Psoas muscle (tissue), 8 donors: ENCODE data around the gene ESR2. TPM values are rescaled to one million over a fixed set of nuclear protein-coding genes. Genes with fewer than 3 reads are reported as not detected.

ENCODE experiments used
- ATAC-seq, 4 donors: fragments of 200-7000 bp; cut with Tn5 transposase; one replicate each; pipeline ENCODE4 v1.9.1; 2020; ENCODE audit warnings: moderate library complexity in 3 of 4, mild to moderate bottlenecking in 2 of 4
- DNase-seq, 2 donors: peaks; one replicate each; pipeline ENCODE4 v3.0.0-alpha.2; 2020
- H3K27ac ChIP-seq: fragments of 200-600 bp; one replicate; pipeline ENCODE4 v1.8.0; 2022
- H3K27me3 ChIP-seq, 3 donors: fragments of 200-600 bp in 1 of 3; one replicate each; pipeline versions ENCODE4 v1.6.1 to v1.8.0; 2013 to 2022; ENCODE audit warnings: low read length in 2 of 3, mild to moderate bottlenecking in 2 of 3, moderate library complexity in 1 of 3; ENCODE audit not compliant: insufficient read depth in 3 of 3
- H3K36me3 ChIP-seq, 2 donors: fragments of 200-600 bp in 1 of 2; one replicate each; pipeline versions ENCODE4 v1.6.1 to v1.8.0; 2013 to 2022; ENCODE audit warnings: low read depth in 1 of 2, mild to moderate bottlenecking in 1 of 2, moderate library complexity in 1 of 2; ENCODE audit not compliant: insufficient read depth in 1 of 2
- H3K4me1 ChIP-seq: fragments of 200-600 bp; one replicate; pipeline ENCODE4 v1.8.0; 2022
- H3K4me3 ChIP-seq: fragments of 200-600 bp; one replicate; pipeline ENCODE4 v1.8.0; 2022; ENCODE audit warnings: mild to moderate bottlenecking
- H3K9me3 ChIP-seq: fragments of 200-600 bp; one replicate; pipeline ENCODE4 v1.8.0; 2022
- WGBS, 3 donors: extraction: QIAGEN DNeasy Blood & Tissue Kit; methylation state at CpG; one replicate each; pipeline versions ENCODE4 v1.1.6 to v1.1.7; 2013; 5-methylcytosine and 5-hydroxymethylcytosine counted together
- intact Hi-C, 2 donors: fragments of 100-400 bp; cut with DNase I; formaldehyde crosslinking; loops; one replicate each; pipeline versions ENCODE4 v1.11.0 to v1.14.2; 2022
- polyA plus RNA-seq, 3 donors: library from polyadenylated mRNA; stranded (reverse); fragments of 200-250 nt; gene quantifications; one replicate each; pipeline ENCODE4 v1.2.3, GENCODE V29; 2013
- total RNA-seq, 4 donors: library from RNA; stranded (reverse); fragmentation: NEBNext Ultra II Directional in 2 of 4; extraction: Animal tissue kit (Norgen Biotek cat#: 25700) in 2 of 4; gene quantifications; one replicate each; pipeline versions ENCODE4 v1.2.1 to v1.2.4, GENCODE V29; 2021 to 2023
- TF ChIP-seq, protein P1 (sequence below): fragments of 200-600 bp; IDR thresholded peaks from one replicate; pipeline ENCODE4 v1.8.0; 2022; ENCODE audit warnings: antibody characterized with exemption
- donor health status: healthy with polysubstance abuse.
- donor health status: DM: no; HTN: no; CAD: no; lungs with moderate emphysema.
- donor health status: Bipolar disorder and iron deficiency.
- donor health status: healthy.
- donor health status: DM: yes; HTN: yes; CAD: no.
- donor health status: DM: no; HTN: no; CAD: no.
- donor health status: DM: no; HTN: no; CAD: no.
- donor health status: DM: yes; HTN: yes; CAD: no.

The ESR2 gene
- total and polyA plus RNA-seq, 7 donors, result 0.21 to 1.5 (median 0.77) TPM; not detected in 2

GRCh38 chr14:64209444-64210131, 84.6 kb downstream of the ESR2 start:
- Histone ChIP-seq H3K27ac (peak overlapping the region; percentile 79), H3K4me3 (no peak overlapping the region), H3K4me1 (peaks cover 28% of the 10 kb centered on the region), H3K9me3 (no peaks in the 10 kb centered on the region), H3K27me3 (no peaks in the 10 kb centered on the region), H3K36me3 (peaks cover 0 to 76% of the 10 kb centered on the region in 2 donors)
- TF ChIP-seq, protein P1, sequence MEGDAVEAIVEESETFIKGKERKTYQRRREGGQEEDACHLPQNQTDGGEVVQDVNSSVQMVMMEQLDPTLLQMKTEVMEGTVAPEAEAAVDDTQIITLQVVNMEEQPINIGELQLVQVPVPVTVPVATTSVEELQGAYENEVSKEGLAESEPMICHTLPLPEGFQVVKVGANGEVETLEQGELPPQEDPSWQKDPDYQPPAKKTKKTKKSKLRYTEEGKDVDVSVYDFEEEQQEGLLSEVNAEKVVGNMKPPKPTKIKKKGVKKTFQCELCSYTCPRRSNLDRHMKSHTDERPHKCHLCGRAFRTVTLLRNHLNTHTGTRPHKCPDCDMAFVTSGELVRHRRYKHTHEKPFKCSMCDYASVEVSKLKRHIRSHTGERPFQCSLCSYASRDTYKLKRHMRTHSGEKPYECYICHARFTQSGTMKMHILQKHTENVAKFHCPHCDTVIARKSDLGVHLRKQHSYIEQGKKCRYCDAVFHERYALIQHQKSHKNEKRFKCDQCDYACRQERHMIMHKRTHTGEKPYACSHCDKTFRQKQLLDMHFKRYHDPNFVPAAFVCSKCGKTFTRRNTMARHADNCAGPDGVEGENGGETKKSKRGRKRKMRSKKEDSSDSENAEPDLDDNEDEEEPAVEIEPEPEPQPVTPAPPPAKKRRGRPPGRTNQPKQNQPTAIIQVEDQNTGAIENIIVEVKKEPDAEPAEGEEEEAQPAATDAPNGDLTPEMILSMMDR, result no peak
- intact Hi-C loops, result loop anchor here in 1 of 2 donors (10.0 kb wide), 1 partner anchor 85 kb away; the partner anchor contains the start of gene ESR2
- ATAC-seq (peak; percentile 56 to 69 (median 60)), DNase-seq (peak in 1 of 2 donors; percentile 54)
- 31 to 38% (median 31%) methylated on average over 21 of the region's 21 CpGs for WGBS, 3 donors

DNA sequence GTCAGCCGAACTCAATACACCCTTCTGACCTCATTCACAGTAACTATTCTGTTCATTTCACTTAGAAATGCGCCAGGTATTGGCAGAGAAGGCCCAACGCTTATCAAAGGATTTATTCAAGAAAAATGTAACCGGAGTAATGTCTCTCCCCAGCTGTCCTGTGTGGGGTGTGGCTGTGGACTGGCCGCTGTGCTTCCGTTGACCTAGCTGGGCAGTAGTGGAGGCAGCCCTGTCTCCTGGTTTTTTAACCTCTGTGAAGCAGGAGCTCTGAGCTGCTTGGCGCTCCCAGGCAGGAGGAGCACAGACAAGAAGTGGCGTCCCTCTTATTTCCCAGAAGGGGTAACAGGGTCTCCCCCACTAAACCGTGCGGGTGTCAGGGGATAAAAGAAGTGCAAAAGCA, 85.2 kb downstream of the ESR2 start:
- DNase-seq (no peak), ATAC-seq (peak; percentile 19 to 52 (median 42))
- Histone ChIP-seq H3K4me1 (peaks cover 28% of the 10 kb centered on the region), H3K27ac (peak overlapping the region; percentile 79), H3K9me3 (no peaks in the 10 kb centered on the region), H3K27me3 (no peaks in the 10 kb centered on the region), H3K4me3 (no peak overlapping the region), H3K36me3 (peaks cover 0 to 75% of the 10 kb centered on the region in 2 donors)
- intact Hi-C loops, result no loop called here
- TF ChIP-seq, protein P1, result no peak
- WGBS, 3 donors, result 52 to 76% (median 53%) methylated on average over 10 of the region's 10 CpGs

GRCh38 chr14:64208261-64208660, 85.9 kb downstream of the ESR2 start:
- H3K27me3 ChIP-seq, result no peaks in the 10 kb centered on the region
- intact Hi-C loops, result no loop called here
- H3K36me3 ChIP-seq, result peaks cover 0 to 78% of the 10 kb centered on the region in 2 donors
- H3K4me1 ChIP-seq, result peaks cover 23% of the 10 kb centered on the region
- ATAC-seq (no peak), DNase-seq (no peak)
- H3K9me3 ChIP-seq, result no peaks in the 10 kb centered on the region
- peak overlapping the region; percentile 79 for H3K27ac ChIP-seq
- WGBS, 3 donors, result 93 to 98% (median 98%) methylated on average over 7 of the region's 7 CpGs
- TF ChIP-seq, protein P1, result no peak
- no peak overlapping the region for H3K4me3 ChIP-seq

DNA sequence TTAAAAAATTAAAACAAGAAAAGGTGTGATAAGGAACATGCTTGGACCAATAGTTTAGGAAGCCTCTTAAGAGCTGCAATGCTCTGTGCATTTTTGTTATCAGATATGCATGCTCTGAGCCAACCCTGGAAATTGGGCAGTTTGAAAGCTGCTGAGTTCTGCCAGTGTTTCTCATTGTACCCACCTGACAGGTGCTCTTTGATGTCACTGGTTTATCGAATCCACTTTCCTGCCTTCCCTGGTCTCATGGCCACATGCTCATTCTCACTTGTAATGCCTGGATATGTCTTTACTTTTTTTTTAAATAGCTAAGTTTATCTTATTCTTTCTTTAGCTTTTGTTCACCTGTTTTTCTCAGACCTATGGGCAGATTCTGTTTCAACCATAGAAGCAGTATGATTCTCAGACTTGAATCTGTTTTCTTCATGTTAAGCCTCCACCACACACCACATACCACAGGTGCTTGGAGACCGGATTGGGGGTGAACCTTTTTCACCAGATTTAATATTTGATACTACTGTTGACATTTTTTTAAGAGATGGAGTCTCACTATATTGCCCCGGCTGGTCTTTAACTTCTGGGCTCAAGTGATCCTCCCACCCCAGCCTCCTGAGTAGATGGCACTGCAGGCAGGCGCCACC, 90.7 kb downstream of the ESR2 start:
- Histone ChIP-seq H3K27me3 (no peaks in the 10 kb centered on the region), H3K36me3 (peaks cover 0 to 37% of the 10 kb centered on the region in 2 donors), H3K4me3 (no peak overlapping the region), H3K27ac (no peak overlapping the region), H3K4me1 (peaks cover 22% of the 10 kb centered on the region), H3K9me3 (no peaks in the 10 kb centered on the region)
- TF ChIP-seq, protein P1, result no peak
- no peak for ATAC-seq
- intact Hi-C loops, result no loop called here
- DNase-seq, result no peak
- WGBS, 3 donors, result 96 to 99% (median 98%) methylated on average over 4 of the region's 4 CpGs
